Heart right ventricle (tissue), 16 donors: ENCODE data around the gene SLC25A1. TPM values are rescaled to one million over a fixed set of nuclear protein-coding genes. Genes with fewer than 3 reads are reported as not detected.

ENCODE experiments used
- ATAC-seq, 8 donors: fragments of 200-7000 bp; cut with Tn5 transposase; one replicate each; pipeline ENCODE4 v1.9.1; 2020; ENCODE audit warnings: mild to moderate bottlenecking in 8 of 8, moderate library complexity in 8 of 8, moderate number of reproducible peaks in 1 of 8
- DNase-seq, 2 donors: peaks; one replicate each; pipeline ENCODE4 v3.0.0-alpha.2; 2020
- H3K27ac ChIP-seq, 10 donors: fragments of 200-600 bp; sonication (generic) in 2 of 10; one replicate each; pipeline versions ENCODE4 v1.5.0 to v1.8.0; 2020 to 2022; ENCODE audit warnings: mild to moderate bottlenecking in 3 of 10
- H3K27me3 ChIP-seq, 7 donors: fragments of 200-600 bp; one replicate each; pipeline ENCODE4 v1.8.0; 2021 to 2022; ENCODE audit warnings: mild to moderate bottlenecking in 2 of 7
- H3K36me3 ChIP-seq, 9 donors: fragments of 200-600 bp; sonication (generic) in 1 of 9; one replicate each; pipeline versions ENCODE4 v1.5.0 to v1.8.0; 2020 to 2022; ENCODE audit warnings: mild to moderate bottlenecking in 2 of 9
- H3K4me1 ChIP-seq, 9 donors: fragments of 200-600 bp; sonication (generic) in 1 of 9; one replicate each; pipeline versions ENCODE4 v1.5.0 to v1.8.0; 2020 to 2022; ENCODE audit warnings: mild to moderate bottlenecking in 4 of 9
- H3K4me3 ChIP-seq, 10 donors: fragments of 200-600 bp; sonication (generic) in 2 of 10; one replicate each; pipeline versions ENCODE4 v1.5.0 to v1.8.0; 2020 to 2022; ENCODE audit warnings: mild to moderate bottlenecking in 7 of 10, moderate library complexity in 2 of 10
- H3K9me3 ChIP-seq, 11 donors: fragments of 200-600 bp in 10 of 11; sonication (generic) in 2 of 11; one replicate each; pipeline versions ENCODE4 v1.5.0 to v1.8.0; 2013 to 2022; ENCODE audit warnings: mild to moderate bottlenecking in 2 of 11, control low read depth in 1 of 11, moderate library complexity in 1 of 11
- CTCF ChIP-seq, 9 donors: fragments of 200-600 bp; sonication (generic) in 2 of 9; IDR thresholded peaks; one replicate each; pipeline versions ENCODE4 v1.5.0 to v1.8.0; 2021 to 2022; ENCODE audit warnings: antibody characterized with exemption in 9 of 9, mild to moderate bottlenecking in 5 of 9, moderate library complexity in 1 of 9
- WGBS, 2 donors: extraction: QIAGEN DNeasy Blood & Tissue Kit; methylation state at CpG; one replicate each; pipeline ENCODE4 v1.1.7; 2013; ENCODE audit warnings: inconsistent platforms in 1 of 2; 5-methylcytosine and 5-hydroxymethylcytosine counted together
- intact Hi-C, 10 donors: fragments of 100-400 bp; cut with DNase I; formaldehyde crosslinking; loops; one replicate each; pipeline versions ENCODE4 v1.11.1 to v1.14.2; 2022
- polyA plus RNA-seq, 2 donors: library from polyadenylated mRNA; stranded (reverse); fragments of 200-250 nt; gene quantifications; one replicate each; pipeline ENCODE4 v1.2.3, GENCODE V29; 2013
- total RNA-seq, 10 donors: library from RNA; stranded (reverse); fragmentation: NEBNext Ultra II Directional in 3 of 10; extraction: Animal tissue kit (Norgen Biotek cat#: 25700) in 3 of 10; gene quantifications; one replicate each; pipeline versions ENCODE4 v1.2.1 to v1.2.4, GENCODE V29; 2021 to 2023
- donor health status: Arrhythmogenic right ventricular cardiomyopathy.
- donor health status: ischemic (EF 13 %, LVEDD 7.1; RV severe dilation, severe dysfunction).
- donor health status: healthy with polysubstance abuse.
- donor health status: DM: no; HTN: yes; CAD: no.
- donor health status: DM: no; HTN: no; CAD: no.
- donor health status: ischemic (EF 25% LVEDD 6.9; RV normal size, moderate dysfunction).
- donor health status: ischemic (EF 25% LVEDD 5.7; RV mildly dilated, moderate dysfunction).
- donor health status: healthy.
- donor health status: DM: yes; HTN: yes; CAD: no.
- donor health status: Ischemic cardiomyopathy.
- donor health status: ischemic (EF 35%, LVEDD 5.7; RV mildly dilated, moderate dysfunction).
- donor health status: nonischemic (EF 11% LVEDD 7.7; RV severe dilation, severe dysfunction).
- donor health status: DM: yes; HTN: yes; CAD: no.
- donor health status: PGD.
- donor health status: ischemic (EF 29% LVEDD 5.4; RV normal size, mild dysfunction).
- donor health status: nonischemic (EF 23%, LVEDD 6.1; RV moderate dilation, normal function).

Gene SLC25A1
- total and polyA plus RNA-seq, 12 donors = 14.8 to 31.9 (median 20.5) TPM

- Histone ChIP-seq H3K4me3 (no peak overlapping the region), H3K27me3 (peaks cover 28 to 44% (median 33%) of the 10 kb centered on the region in 7 donors), H3K9me3 (no peaks in the 10 kb centered on the region), H3K4me1 (peaks cover 5 to 25% (median 18%) of the 10 kb centered on the region in 9 donors), H3K36me3 (peaks cover 0 to 16% (median 13%) of the 10 kb centered on the region in 9 donors), H3K27ac (no peak overlapping the region)
- intact Hi-C loops = loop anchor here in 5 of 10 donors (5.0 to 10.0 kb wide), 4 partner anchors 328 to 488 kb away; partner anchors contain the start of genes CDC45 (in 1 of the 5) and UFD1 (in 1 of the 5)
- DNase-seq (no peak), ATAC-seq (no peak)
- no peak for TF ChIP-seq CTCF (IDR thresholded peaks at IDR 0.05)
- WGBS, 2 donors = 82 to 84% methylated on average over 11 of the region's 11 CpGs
Observed at GRCh38 chr22:19146215-19146968, 32.1 kb downstream of the SLC25A1 start.

- WGBS, 2 donors = 3% methylated on average over 17 of the region's 17 CpGs
- Histone ChIP-seq H3K4me1 (peaks cover under 1 to 18% (median 13%) of the 10 kb centered on the region in 9 donors), H3K27ac (peak overlapping the region in 9 of 10 donors; percentile 56 to 87 (median 73)), H3K4me3 (peak overlapping the region; percentile 69 to 98 (median 84)), H3K9me3 (no peaks in the 10 kb centered on the region), H3K36me3 (peaks cover 0 to 40% (median 33%) of the 10 kb centered on the region in 9 donors), H3K27me3 (peaks cover 9 to 22% (median 12%) of the 10 kb centered on the region in 7 donors)
- ATAC-seq = peak in 1 of 8 donors; percentile 2
- DNase-seq = no peak
- intact Hi-C loops = loop anchor here in 7 of 10 donors (1.0 to 10.0 kb wide), 8 partner anchors 21 to 491 kb away; partner anchors contain the start of genes DGCR2 (in 3 of the 7), CDC45 (in 2 of the 7) and UFD1 (in 2 of the 7)
- no peak for TF ChIP-seq CTCF (IDR thresholded peaks at IDR 0.05)
Observed at GRCh38 chr22:19143967-19144400, 34.6 kb downstream of the SLC25A1 start.

- DNase-seq (no peak), ATAC-seq (no peak)
- H3K9me3 ChIP-seq = no peaks in the 10 kb centered on the region
- peaks cover 0 to 48% (median 41%) of the 10 kb centered on the region in 9 donors for H3K36me3 ChIP-seq
- peaks cover 0 to 16% (median 11%) of the 10 kb centered on the region in 9 donors for H3K4me1 ChIP-seq
- intact Hi-C loops = loop anchor here in 6 of 10 donors (5.0 to 10.0 kb wide), 4 partner anchors 332 to 492 kb away; partner anchors contain the start of genes CDC45 (in 1 of the 6) and UFD1 (in 1 of the 6)
- H3K4me3 ChIP-seq = peak overlapping the region in 6 of 10 donors; percentile 69 to 98 (median 84)
- no peak for TF ChIP-seq CTCF (IDR thresholded peaks at IDR 0.05)
- 85 to 89% methylated on average over 5 of the region's 5 CpGs for WGBS, 2 donors
- peaks cover 2 to 15% (median 5%) of the 10 kb centered on the region in 7 donors for H3K27me3 ChIP-seq
- H3K27ac ChIP-seq = no peak overlapping the region
Observed at GRCh38 chr22:19143212-19143611, 35.3 kb downstream of the SLC25A1 start.

DNA sequence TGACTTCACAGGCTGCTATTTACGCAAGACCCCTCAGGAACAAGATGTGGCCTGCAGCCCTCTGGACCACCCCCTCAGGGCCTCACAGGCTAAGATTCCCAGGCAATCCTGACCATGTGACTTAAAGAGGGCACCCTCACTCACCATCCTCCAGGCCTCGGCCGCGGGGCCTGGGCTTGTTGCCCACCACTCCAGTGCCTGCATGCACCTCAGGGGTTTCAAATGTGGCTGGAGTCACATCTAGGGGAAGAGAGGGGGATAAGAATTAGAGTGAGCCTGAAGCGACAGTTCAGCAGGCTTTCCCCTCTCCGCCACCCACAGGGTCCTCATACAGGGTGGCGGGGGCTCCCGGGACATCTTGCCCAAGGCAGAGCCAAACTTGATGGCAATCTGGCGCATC is 36.1 kb downstream of the SLC25A1 start:
- Histone ChIP-seq H3K4me1 (peaks cover 0 to 16% (median 11%) of the 10 kb centered on the region in 9 donors), H3K27me3 (peaks cover 0 to 7% (median 0%) of the 10 kb centered on the region in 7 donors), H3K9me3 (no peaks in the 10 kb centered on the region), H3K27ac (no peak overlapping the region), H3K4me3 (no peak overlapping the region), H3K36me3 (peaks cover 0 to 56% (median 47%) of the 10 kb centered on the region in 9 donors)
- 98% methylated on average over 9 of the region's 9 CpGs for WGBS, 2 donors
- DNase-seq = no peak
- intact Hi-C loops = loop anchor here in 6 of 10 donors (5.0 to 10.0 kb wide), 4 partner anchors 332 to 492 kb away; partner anchors contain the start of genes CDC45 (in 1 of the 6) and UFD1 (in 1 of the 6)
- no peak for TF ChIP-seq CTCF (IDR thresholded peaks at IDR 0.05)
- no peak for ATAC-seq
